CD14-positive monocyte (primary cell): Measurements from ENCODE around the gene FUT4. TPM values are rescaled to one million over a fixed set of nuclear protein-coding genes. Genes with fewer than 3 reads are reported as not detected.

Experiments used
- DNase-seq, 3 donors: peaks; one replicate each; pipeline ENCODE4 v3.0.0-alpha.2; 2011 to 2022
- H2AFZ ChIP-seq: 2 replicates; pipeline ENCODE4 v1.6.0; 2012; ENCODE audit warnings: mild to moderate bottlenecking, low read depth, low read length, inconsistent platforms; ENCODE audit not compliant: insufficient read depth, poor library complexity, severe bottlenecking
- H3K27ac ChIP-seq, 2 donors: 1 replicate in 1 of 2; 2 replicates in 1 of 2; pipeline ENCODE4 v1.5.1; 2012 to 2013; ENCODE audit warnings: low read length in 2 of 2, control low read depth in 1 of 2, inconsistent platforms in 1 of 2, low read depth in 1 of 2, mild to moderate bottlenecking in 1 of 2
- H3K27me3 ChIP-seq, 2 donors: one replicate each; pipeline versions ENCODE4 v1.6.0 to v1.6.1; 2011 to 2013; ENCODE audit warnings: low read length in 2 of 2; ENCODE audit not compliant: control insufficient read depth in 2 of 2, insufficient read depth in 2 of 2
- H3K36me3 ChIP-seq, 2 donors: replicated peaks in 1 of 2; 1 replicate in 1 of 2; 2 replicates in 1 of 2; pipeline versions ENCODE4 v1.5.1 to v1.6.1; 2012 to 2013; ENCODE audit warnings: low read length in 2 of 2, control low read depth in 1 of 2, inconsistent platforms in 1 of 2, mild to moderate bottlenecking in 1 of 2; ENCODE audit not compliant: insufficient read depth in 2 of 2, control insufficient read depth in 1 of 2
- H3K4me1 ChIP-seq, 2 donors: 1 replicate in 1 of 2; 2 replicates in 1 of 2; pipeline versions ENCODE4 v1.5.1 to v1.6.1; 2012 to 2013; ENCODE audit warnings: low read length in 2 of 2, control low read depth in 1 of 2, inconsistent platforms in 1 of 2, mild to moderate bottlenecking in 1 of 2, moderate library complexity in 1 of 2; ENCODE audit not compliant: insufficient read depth in 2 of 2, control insufficient read depth in 1 of 2
- H3K4me2 ChIP-seq: replicated peaks from 2 replicates; pipeline ENCODE3; 2012; ENCODE audit warnings: low read length, moderate library complexity, mild to moderate bottlenecking; ENCODE audit not compliant: poor library complexity, severe bottlenecking; ENCODE audit errors: extremely low read depth
- H3K4me3 ChIP-seq, 3 experiments: fragments of 200-600 bp in 1 of 3; sonication (generic) in 1 of 3; replicated peaks in 1 of 3; 1 replicate in 2 of 3; 2 replicates in 1 of 3; pipeline ENCODE4 v1.5.1; 2011 to 2013; ENCODE audit warnings: low read length in 3 of 3, mild to moderate bottlenecking in 3 of 3, control low read depth in 2 of 3, low read depth in 2 of 3, inconsistent platforms in 1 of 3, moderate library complexity in 1 of 3
- H3K79me2 ChIP-seq: 2 replicates; pipeline ENCODE4 v1.6.0; 2012; ENCODE audit warnings: mild to moderate bottlenecking, control low read depth, inconsistent platforms, low read length, moderate library complexity; ENCODE audit not compliant: insufficient read depth
- H3K9ac ChIP-seq: 2 replicates; pipeline ENCODE4 v1.6.0; 2017; ENCODE audit warnings: low read length, mild to moderate bottlenecking; ENCODE audit not compliant: insufficient read depth, poor library complexity, severe bottlenecking
- H3K9me3 ChIP-seq, 2 donors: replicated peaks in 1 of 2; 1 replicate in 1 of 2; 2 replicates in 1 of 2; pipeline versions ENCODE4 v1.5.1 to v1.6.1; 2012 to 2013; ENCODE audit warnings: low read length in 2 of 2, control low read depth in 1 of 2; ENCODE audit not compliant: control insufficient read depth in 1 of 2, insufficient read depth in 1 of 2
- H4K20me1 ChIP-seq: 2 replicates; pipeline ENCODE4 v1.6.0; 2012; ENCODE audit warnings: mild to moderate bottlenecking, low read length, control low read depth, moderate library complexity; ENCODE audit not compliant: insufficient read depth
- H3K27ac Mint-ChIP-seq, 7 donors: one replicate each; pipeline ENCODE4 v1.8.0; 2020; ENCODE audit warnings: mild to moderate bottlenecking in 7 of 7, mixed read lengths in 7 of 7, moderate library complexity in 6 of 7, inconsistent platforms in 2 of 7
- H3K27me3 Mint-ChIP-seq, 3 donors: one replicate each; pipeline ENCODE4 v1.8.0; 2021 to 2022; ENCODE audit warnings: low read depth in 3 of 3, mild to moderate bottlenecking in 3 of 3, mixed read lengths in 3 of 3, moderate library complexity in 3 of 3, inconsistent platforms in 1 of 3
- H3K36me3 Mint-ChIP-seq, 2 donors: one replicate each; pipeline ENCODE4 v1.8.0; 2020; ENCODE audit warnings: mixed read lengths in 2 of 2, inconsistent platforms in 1 of 2, mild to moderate bottlenecking in 1 of 2
- H3K4me1 Mint-ChIP-seq: one replicate; pipeline ENCODE4 v1.8.0; 2020; ENCODE audit warnings: mild to moderate bottlenecking, mixed read lengths
- H3K4me3 Mint-ChIP-seq, 2 donors: one replicate each; pipeline ENCODE4 v1.8.0; 2020; ENCODE audit warnings: mild to moderate bottlenecking in 2 of 2, mixed read lengths in 2 of 2, moderate library complexity in 1 of 2
- H3K9me3 Mint-ChIP-seq, 7 donors: one replicate each; pipeline ENCODE4 v1.8.0; 2020 to 2022; ENCODE audit warnings: mixed read lengths in 7 of 7, mild to moderate bottlenecking in 6 of 7, moderate library complexity in 6 of 7, inconsistent platforms in 2 of 7
- CTCF ChIP-seq: fragments of 200-600 bp; IDR thresholded peaks from one replicate; pipeline ENCODE4 v1.8.0; 2022; ENCODE audit warnings: antibody characterized with exemption, mild to moderate bottlenecking
- WGBS: methylation state at CpG from one replicate; pipeline ENCODE4 v1.1.5; 2013; ENCODE audit warnings: missing lambda C conversion rate; ENCODE audit not compliant: insufficient coverage; 5-methylcytosine and 5-hydroxymethylcytosine counted together
- intact Hi-C, 2 donors: fragments of 100-400 bp; cut with micrococcal nuclease; formaldehyde crosslinking; loops; one replicate each; pipeline versions ENCODE4 v1.15.0 to v1.15.1; 2023
- polyA plus RNA-seq, 3 donors: library from polyadenylated mRNA; depleted of rRNA in 1 of 3; unstranded in 2 of 3; stranded (reverse) in 1 of 3; fragments of 300-500 nt in 2 of 3; fragments of >200 nt in 1 of 3; fragmentation: Illumina TruSeq in 2 of 3; gene quantifications; 1 replicate in 2 of 3; 2 replicates in 1 of 3; pipeline ENCODE4 v1.2.3, GENCODE V29; 2012 to 2021

Gene FUT4
- polyA plus RNA-seq, 3 donors: 5.4 to 19.9 (median 6.5) TPM

DNA sequence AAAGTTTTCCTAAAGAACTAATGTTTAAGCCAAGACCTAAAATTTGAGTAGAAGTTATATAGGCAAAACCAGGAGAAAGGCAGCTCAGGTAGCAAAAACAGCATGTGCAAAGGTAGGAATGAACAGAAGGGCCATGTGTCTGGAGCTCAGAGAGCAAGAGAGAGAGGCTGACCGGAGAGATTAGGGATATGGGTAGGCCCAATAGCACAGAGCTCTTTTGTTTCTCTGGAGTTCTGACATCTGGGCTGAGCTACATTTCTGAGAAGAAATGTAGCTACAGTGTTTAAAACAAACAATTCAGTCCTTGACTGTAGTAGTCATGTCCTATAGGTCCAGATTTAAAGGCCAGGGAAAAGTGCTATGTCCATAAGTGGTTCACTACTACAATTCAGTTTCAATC lies 27.0 kb upstream of the FUT4 start:
- no peak for DNase-seq
- Mint-ChIP-seq H3K4me3 (no peak overlapping the region), H3K36me3 (no peaks in the 10 kb centered on the region), H3K27ac (no peak overlapping the region), H3K4me1 (peaks cover 19% of the 10 kb centered on the region), H3K27me3 (peaks cover 0 to 3% (median 2%) of the 10 kb centered on the region in 3 donors), H3K9me3 (peaks cover 0 to 2% (median 0%) of the 10 kb centered on the region in 7 donors)
- Histone ChIP-seq H4K20me1 (no peaks in the 10 kb centered on the region), H3K9me3 (no peaks in the 10 kb centered on the region), H3K27ac (no peak overlapping the region), H3K4me2 (no peak overlapping the region), H2AFZ (no peak overlapping the region), H3K4me1 (peaks cover 19 to 25% of the 10 kb centered on the region in 2 donors), H3K79me2 (no peaks in the 10 kb centered on the region), H3K4me3 (no peak overlapping the region), H3K27me3 (peaks cover 0 to 5% of the 10 kb centered on the region in 2 donors), H3K36me3 (no peaks in the 10 kb centered on the region), H3K9ac (no peak overlapping the region)
- WGBS: 33% methylated on average over 1 of the region's 1 CpG
- intact Hi-C loops: no loop called here
- TF ChIP-seq CTCF: no peak

DNA sequence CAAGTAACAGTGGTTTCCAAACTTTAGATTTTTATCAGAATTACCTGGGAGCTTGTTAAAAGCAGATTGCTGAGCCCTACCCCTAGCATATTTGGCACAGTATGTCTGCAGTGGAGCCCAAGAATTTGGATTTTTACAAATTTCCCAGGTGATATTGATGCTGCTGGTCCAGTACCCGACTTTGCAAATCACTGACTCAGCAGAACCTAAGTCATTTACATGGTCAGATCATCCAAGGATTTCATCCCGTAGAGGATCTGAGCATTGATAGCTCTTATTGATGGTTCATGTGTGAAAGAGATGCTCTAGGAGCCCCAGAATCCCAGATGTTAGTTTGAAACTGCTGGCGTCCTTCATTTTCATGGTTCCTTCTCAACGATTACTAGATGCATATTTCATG lies 25.4 kb upstream of the FUT4 start:
- Histone ChIP-seq H3K36me3 (no peaks in the 10 kb centered on the region), H3K4me1 (peaks cover 4 to 11% of the 10 kb centered on the region in 2 donors), H2AFZ (no peak overlapping the region), H3K4me2 (no peak overlapping the region), H3K27ac (no peak overlapping the region), H3K27me3 (no peaks in the 10 kb centered on the region), H4K20me1 (no peaks in the 10 kb centered on the region), H3K9ac (no peak overlapping the region), H3K79me2 (no peaks in the 10 kb centered on the region), H3K4me3 (no peak overlapping the region), H3K9me3 (no peaks in the 10 kb centered on the region)
- Mint-ChIP-seq H3K27me3 (peaks cover 0 to 2% (median 1%) of the 10 kb centered on the region in 3 donors), H3K36me3 (no peaks in the 10 kb centered on the region), H3K4me1 (peaks cover 6% of the 10 kb centered on the region), H3K27ac (no peak overlapping the region), H3K4me3 (no peak overlapping the region), H3K9me3 (peaks cover 0 to 2% (median 0%) of the 10 kb centered on the region in 7 donors)
- no CpG with 5 or more reads among the region's 4 CpGs for WGBS
- TF ChIP-seq CTCF: no peak
- intact Hi-C loops: loop anchor here in 1 of 2 donors (2.0 kb wide), 1 partner anchor 81 kb away; no protein-coding TSS in a partner anchor
- DNase-seq: no peak
